Hepatocyte (in vitro differentiated cells): ENCODE measurements around the gene SLCO2A1. TPM values are rescaled to one million over a fixed set of nuclear protein-coding genes. Genes with fewer than 3 reads are reported as not detected.

Experiments
- DNase-seq: peaks from one replicate; pipeline ENCODE4 v3.0.0-alpha.2; 2016; ENCODE audit warnings: low spot score
- H2AFZ ChIP-seq: fragments of 200-600 bp; sonication (generic); 2 replicates; pipeline ENCODE4 v1.6.0; 2016; ENCODE audit warnings: antibody characterized with exemption, mild to moderate bottlenecking
- H3K27ac ChIP-seq: fragments of 200-600 bp; sonication (generic); 2 replicates; pipeline ENCODE4 v1.5.1; 2016; ENCODE audit warnings: mild to moderate bottlenecking
- H3K27me3 ChIP-seq: fragments of 200-600 bp; sonication (generic); 2 replicates; pipeline ENCODE4 v1.6.1; 2016
- H3K36me3 ChIP-seq: fragments of 200-600 bp; sonication (generic); replicated peaks from 2 replicates; pipeline ENCODE4 v1.5.1; 2016; ENCODE audit warnings: low read depth; ENCODE audit not compliant: insufficient read depth
- H3K4me1 ChIP-seq: fragments of 200-600 bp; sonication (generic); 2 replicates; pipeline ENCODE4 v1.5.1; 2016; ENCODE audit warnings: mild to moderate bottlenecking, moderate library complexity; ENCODE audit not compliant: insufficient read depth
- H3K4me2 ChIP-seq: fragments of 200-600 bp; sonication (generic); 2 replicates; pipeline ENCODE4 v1.6.0; 2016
- H3K4me3 ChIP-seq: fragments of 200-600 bp; sonication (generic); 2 replicates; pipeline ENCODE4 v1.5.1; 2016; ENCODE audit warnings: mild to moderate bottlenecking
- H3K79me2 ChIP-seq: fragments of 200-600 bp; sonication (generic); 2 replicates; pipeline ENCODE4 v1.6.0; 2017; ENCODE audit warnings: mild to moderate bottlenecking
- H3K9me2 ChIP-seq: fragments of 200-600 bp; sonication (generic); replicated peaks from 2 replicates; pipeline ENCODE4 v1.6.0; 2017; ENCODE audit warnings: mild to moderate bottlenecking; ENCODE audit not compliant: insufficient read depth
- H3K9me3 ChIP-seq: fragments of 200-600 bp; sonication (generic); 2 replicates; pipeline ENCODE4 v1.5.1; 2016; ENCODE audit warnings: low read depth, mild to moderate bottlenecking
- H4K20me1 ChIP-seq: fragments of 200-600 bp; sonication (generic); 2 replicates; pipeline ENCODE4 v1.6.0; 2016; ENCODE audit warnings: mild to moderate bottlenecking; ENCODE audit not compliant: insufficient read depth, poor library complexity, severe bottlenecking
- EZH2 ChIP-seq: fragments of 200-600 bp; sonication (generic); IDR thresholded peaks from 2 replicates; pipeline ENCODE4 v1.6.1; 2016; ENCODE audit warnings: antibody characterized with exemption, mild to moderate bottlenecking, borderline replicate concordance
- EZH2phosphoT487 ChIP-seq: fragments of 200-600 bp; sonication (generic); IDR thresholded peaks from one replicate; pipeline ENCODE4 v1.6.1; 2018; ENCODE audit warnings: antibody characterized with exemption, mild to moderate bottlenecking, low read depth, moderate library complexity; ENCODE audit not compliant: unreplicated experiment, severe bottlenecking
- WGBS: methylation state at CpG from one replicate; pipeline ENCODE4 v1.1.6; 2016; ENCODE audit warnings: low lambda C conversion rate; ENCODE audit errors: missing lambda C conversion rate; 5-methylcytosine and 5-hydroxymethylcytosine counted together
- polyA plus RNA-seq: library from polyadenylated mRNA; unstranded; fragments of >200 nt; fragmentation: Nextera tagmentation; extraction: Ambion mirVana; gene quantifications from 2 replicates; pipeline ENCODE4 v1.2.1, GENCODE V29; 2016
- total RNA-seq: library from RNA; depleted of rRNA; stranded (reverse); fragments of >200 nt; gene quantifications from 2 replicates; pipeline ENCODE4 v1.2.3, GENCODE V29; 2014
- TF ChIP-seq, protein P1 (sequence below): fragments of 200-600 bp; sonication (generic); IDR thresholded peaks from 2 replicates; pipeline ENCODE4 v1.5.1; 2016; ENCODE audit warnings: antibody characterized with exemption, mild to moderate bottlenecking; ENCODE audit not compliant: poor library complexity

Gene SLCO2A1
- total and polyA plus RNA-seq, 2 experiments from 2014 or later, result 2.3 to 8.4 TPM

DNA sequence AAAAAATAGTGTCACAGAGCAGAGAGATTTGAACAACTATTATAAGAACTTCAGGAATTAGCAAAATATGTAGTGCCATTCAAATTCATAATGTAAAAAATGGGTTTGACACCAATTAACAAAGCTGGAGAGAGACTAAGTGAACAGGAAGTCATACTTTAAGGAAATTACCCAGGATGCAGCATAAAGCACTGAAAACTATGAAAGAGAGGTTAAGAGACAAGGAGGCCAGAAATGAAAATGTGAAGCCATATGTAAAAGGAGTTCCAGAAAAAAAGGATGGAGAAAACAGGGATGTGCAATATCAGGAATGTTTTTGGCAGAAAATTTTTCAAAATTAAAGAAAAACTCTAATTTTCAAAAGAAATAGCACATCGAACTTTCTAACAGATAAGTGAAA is 57.6 kb downstream of the SLCO2A1 start:
- no peak for DNase-seq
- Histone ChIP-seq H3K4me2 (no peak overlapping the region), H3K9me3 (no peaks in the 10 kb centered on the region), H4K20me1 (no peaks in the 10 kb centered on the region), H3K9me2 (no peaks in the 10 kb centered on the region), H3K79me2 (no peaks in the 10 kb centered on the region), H2AFZ (no peak overlapping the region), H3K4me1 (no peaks in the 10 kb centered on the region), H3K27me3 (no peaks in the 10 kb centered on the region), H3K36me3 (no peaks in the 10 kb centered on the region), H3K27ac (no peak overlapping the region), H3K4me3 (no peak overlapping the region)
- TF ChIP-seq EZH2, result no peak
- WGBS, result 96% methylated on average over 1 of the region's 1 CpG

DNA sequence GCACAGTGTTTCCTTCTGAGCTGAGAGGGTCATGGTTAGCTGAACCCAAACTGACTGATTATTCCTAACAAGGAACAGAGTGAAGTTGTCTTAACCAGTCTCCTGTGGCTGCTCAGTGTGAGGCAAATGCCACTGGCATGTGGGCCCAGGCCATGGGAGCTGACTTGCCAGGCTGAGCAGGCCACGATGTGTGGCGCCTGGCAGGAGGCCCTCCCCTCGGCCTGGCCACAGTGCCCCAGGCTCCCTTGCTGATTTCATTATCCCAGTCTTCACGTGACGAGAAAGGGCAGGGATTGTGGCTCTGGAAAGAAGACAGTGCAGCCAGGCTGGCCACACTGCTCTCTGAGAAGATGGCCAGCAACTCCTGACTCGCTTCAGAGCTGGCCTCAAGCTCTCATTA is 58.8 kb downstream of the SLCO2A1 start:
- H3K9me2 ChIP-seq, result no peaks in the 10 kb centered on the region
- 74% methylated on average over 6 of the region's 6 CpGs for WGBS
- H2AFZ ChIP-seq, result no peak overlapping the region

DNA sequence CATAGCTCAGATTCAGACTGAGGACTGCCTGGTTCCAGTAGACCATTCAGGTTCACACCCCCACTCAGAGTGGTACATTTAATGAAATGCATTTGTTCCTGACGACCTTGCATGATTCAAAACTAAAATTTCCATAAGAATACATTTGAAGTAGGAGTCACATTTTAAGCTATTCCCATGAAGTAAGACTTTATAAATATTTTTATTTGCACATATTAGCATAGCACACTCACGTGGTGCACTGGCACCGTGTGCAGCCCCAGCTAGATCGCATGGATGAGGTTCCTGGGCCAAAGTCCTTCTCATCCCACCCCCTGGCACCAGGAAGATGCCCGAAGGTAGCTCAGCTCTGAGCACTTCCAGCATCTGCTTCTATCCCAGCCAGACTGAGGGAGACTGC is 59.4 kb downstream of the SLCO2A1 start:
- Histone ChIP-seq H4K20me1 (no peaks in the 10 kb centered on the region), H3K9me2 (no peaks in the 10 kb centered on the region), H3K4me3 (no peak overlapping the region), H3K9me3 (no peaks in the 10 kb centered on the region), H3K27me3 (no peaks in the 10 kb centered on the region), H3K36me3 (no peaks in the 10 kb centered on the region), H3K4me2 (no peak overlapping the region), H3K27ac (no peak overlapping the region), H3K79me2 (no peaks in the 10 kb centered on the region), H2AFZ (no peak overlapping the region), H3K4me1 (no peaks in the 10 kb centered on the region)
- TF ChIP-seq EZH2phosphoT487, result no peak
- TF ChIP-seq, protein P1, sequence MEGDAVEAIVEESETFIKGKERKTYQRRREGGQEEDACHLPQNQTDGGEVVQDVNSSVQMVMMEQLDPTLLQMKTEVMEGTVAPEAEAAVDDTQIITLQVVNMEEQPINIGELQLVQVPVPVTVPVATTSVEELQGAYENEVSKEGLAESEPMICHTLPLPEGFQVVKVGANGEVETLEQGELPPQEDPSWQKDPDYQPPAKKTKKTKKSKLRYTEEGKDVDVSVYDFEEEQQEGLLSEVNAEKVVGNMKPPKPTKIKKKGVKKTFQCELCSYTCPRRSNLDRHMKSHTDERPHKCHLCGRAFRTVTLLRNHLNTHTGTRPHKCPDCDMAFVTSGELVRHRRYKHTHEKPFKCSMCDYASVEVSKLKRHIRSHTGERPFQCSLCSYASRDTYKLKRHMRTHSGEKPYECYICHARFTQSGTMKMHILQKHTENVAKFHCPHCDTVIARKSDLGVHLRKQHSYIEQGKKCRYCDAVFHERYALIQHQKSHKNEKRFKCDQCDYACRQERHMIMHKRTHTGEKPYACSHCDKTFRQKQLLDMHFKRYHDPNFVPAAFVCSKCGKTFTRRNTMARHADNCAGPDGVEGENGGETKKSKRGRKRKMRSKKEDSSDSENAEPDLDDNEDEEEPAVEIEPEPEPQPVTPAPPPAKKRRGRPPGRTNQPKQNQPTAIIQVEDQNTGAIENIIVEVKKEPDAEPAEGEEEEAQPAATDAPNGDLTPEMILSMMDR, result no peak
- TF ChIP-seq EZH2, result no peak
- DNase-seq, result no peak
- 87% methylated on average over 5 of the region's 5 CpGs for WGBS

More for the DNA sequence above, 58.8 kb downstream of the SLCO2A1 start:
- H3K27me3 ChIP-seq, result no peaks in the 10 kb centered on the region
- H4K20me1 ChIP-seq, result no peaks in the 10 kb centered on the region
- H3K27ac ChIP-seq, result no peak overlapping the region
- no peaks in the 10 kb centered on the region for H3K36me3 ChIP-seq
- H3K4me2 ChIP-seq, result no peak overlapping the region
- H3K9me3 ChIP-seq, result no peaks in the 10 kb centered on the region
- DNase-seq, result no peak
- TF ChIP-seq, protein P1, result no peak
- no peaks in the 10 kb centered on the region for H3K4me1 ChIP-seq
- no peak overlapping the region for H3K4me3 ChIP-seq
- H3K79me2 ChIP-seq, result no peaks in the 10 kb centered on the region

DNA sequence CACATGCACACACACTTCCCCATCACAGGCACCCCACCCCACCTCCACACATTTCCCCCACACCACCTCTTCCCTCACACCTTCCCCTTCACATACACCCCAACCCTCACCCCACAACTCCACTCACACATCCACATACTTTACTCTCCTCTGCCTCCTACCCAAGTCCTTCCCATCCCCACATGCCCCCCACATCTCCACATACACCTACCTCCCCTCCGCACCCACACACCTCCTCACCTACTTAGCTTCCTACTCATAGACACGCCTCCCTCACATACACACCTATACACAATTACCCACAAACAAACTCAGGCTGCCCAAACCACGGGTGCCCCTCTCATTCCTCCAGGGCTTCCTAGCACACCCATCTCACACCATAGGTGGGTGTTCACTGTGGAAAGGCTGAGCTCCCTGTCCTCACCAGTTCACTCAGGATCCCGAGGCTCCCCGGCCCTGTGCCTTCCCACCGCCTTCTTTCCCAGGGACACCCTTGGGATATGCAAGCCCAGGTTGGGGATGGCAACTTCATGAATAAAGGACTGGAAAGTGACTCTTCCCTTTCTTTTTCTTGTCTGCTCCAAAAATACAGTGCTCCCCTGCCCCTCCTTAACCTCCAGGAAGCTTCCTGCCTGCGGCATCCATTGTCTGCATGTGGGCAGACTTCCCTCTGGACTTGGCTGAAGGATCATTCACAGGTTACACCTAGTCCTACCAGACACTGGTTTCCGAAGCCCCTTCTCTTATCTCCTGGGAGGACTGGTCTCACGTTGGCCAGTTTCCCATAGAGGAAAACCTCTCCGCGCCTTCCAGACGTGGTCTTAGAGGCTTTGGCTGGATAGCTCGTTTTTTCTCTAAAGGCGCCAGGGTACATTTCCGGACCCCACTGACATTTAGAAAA is 61.5 kb downstream of the SLCO2A1 start:
- Histone ChIP-seq H3K9me3 (no peaks in the 10 kb centered on the region), H3K4me3 (no peak overlapping the region), H3K36me3 (no peaks in the 10 kb centered on the region), H3K27ac (no peak overlapping the region), H3K27me3 (no peaks in the 10 kb centered on the region), H3K79me2 (no peaks in the 10 kb centered on the region), H3K4me2 (no peak overlapping the region), H2AFZ (no peak overlapping the region), H3K4me1 (no peaks in the 10 kb centered on the region), H3K9me2 (no peaks in the 10 kb centered on the region), H4K20me1 (no peaks in the 10 kb centered on the region)
- no peak for DNase-seq
- no peak for TF ChIP-seq EZH2
- TF ChIP-seq, protein P1, result no peak
- TF ChIP-seq EZH2phosphoT487, result no peak
- 71% methylated on average over 15 of the region's 15 CpGs for WGBS
